GM19099 (cell line): ENCODE data around the gene POLN.

Source experiments
- POLR2A ChIP-seq: IDR thresholded peaks from 3 replicates; pipeline ENCODE4 v1.6.1; 2011; ENCODE audit warnings: low read depth; ENCODE audit not compliant: insufficient read length; ENCODE audit errors: extremely low read depth

POLN gene

GRCh38 chr4:2281575-2282343, 39.8 kb upstream of the POLN start:
- TF ChIP-seq POLR2A, result no peak

GRCh38 chr4:2280531-2281300, 38.8 kb upstream of the POLN start:
- no peak for TF ChIP-seq POLR2A

DNA sequence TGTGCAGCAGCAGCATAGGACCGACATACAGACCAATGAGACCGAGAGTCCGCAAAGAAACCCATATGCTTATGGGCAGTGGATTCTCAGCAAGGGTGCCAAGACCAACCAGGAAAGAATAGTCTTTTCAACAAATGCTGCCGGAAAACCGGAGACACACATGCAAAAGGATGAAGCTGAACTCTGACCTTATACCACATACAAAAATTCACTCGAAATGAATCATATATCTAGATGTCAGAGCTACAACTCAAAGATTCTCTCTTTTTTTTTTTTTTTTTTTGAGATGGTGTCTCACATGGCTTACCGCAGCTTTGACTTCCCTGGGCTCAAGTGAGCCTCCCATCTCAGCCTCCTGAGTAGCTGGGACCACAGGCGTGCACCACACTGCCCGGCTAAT, 36.0 kb upstream of the POLN start:
- TF ChIP-seq POLR2A, result no peak

DNA sequence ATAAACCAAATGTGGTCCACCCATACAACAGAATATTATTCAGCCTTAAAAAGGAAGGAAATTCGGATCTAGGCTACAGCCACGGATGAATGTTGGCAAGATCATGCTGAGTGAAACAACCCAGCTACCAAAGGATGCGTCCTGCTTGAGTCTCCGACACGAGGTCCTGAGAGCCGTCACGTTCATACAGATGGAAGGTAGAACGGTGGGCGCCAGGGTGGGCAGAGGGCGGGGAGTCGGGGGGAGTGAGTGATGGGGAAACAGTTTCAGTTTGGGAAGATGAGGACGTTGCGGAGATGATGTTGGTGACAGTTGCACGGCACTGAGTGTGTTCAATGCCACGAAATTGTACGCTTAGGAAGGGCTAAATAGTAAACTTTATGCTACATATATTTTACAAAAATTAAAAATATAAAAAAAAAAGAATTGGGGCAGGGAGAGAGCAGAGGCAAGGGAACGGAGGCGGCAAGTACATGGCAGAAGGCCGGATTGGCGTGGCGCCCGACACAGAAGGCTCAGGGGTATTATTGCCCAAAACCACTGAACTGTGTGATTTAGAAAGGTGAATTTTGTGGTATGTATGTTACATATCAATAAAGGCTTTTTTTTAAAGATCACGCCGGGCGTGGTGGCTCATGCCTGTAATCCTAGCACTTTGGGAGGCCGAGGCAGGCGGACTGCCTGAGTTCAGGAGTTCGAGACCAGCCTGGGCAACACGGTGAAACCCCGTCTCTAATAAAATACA, 34.8 kb upstream of the POLN start:
- no peak for TF ChIP-seq POLR2A

DNA sequence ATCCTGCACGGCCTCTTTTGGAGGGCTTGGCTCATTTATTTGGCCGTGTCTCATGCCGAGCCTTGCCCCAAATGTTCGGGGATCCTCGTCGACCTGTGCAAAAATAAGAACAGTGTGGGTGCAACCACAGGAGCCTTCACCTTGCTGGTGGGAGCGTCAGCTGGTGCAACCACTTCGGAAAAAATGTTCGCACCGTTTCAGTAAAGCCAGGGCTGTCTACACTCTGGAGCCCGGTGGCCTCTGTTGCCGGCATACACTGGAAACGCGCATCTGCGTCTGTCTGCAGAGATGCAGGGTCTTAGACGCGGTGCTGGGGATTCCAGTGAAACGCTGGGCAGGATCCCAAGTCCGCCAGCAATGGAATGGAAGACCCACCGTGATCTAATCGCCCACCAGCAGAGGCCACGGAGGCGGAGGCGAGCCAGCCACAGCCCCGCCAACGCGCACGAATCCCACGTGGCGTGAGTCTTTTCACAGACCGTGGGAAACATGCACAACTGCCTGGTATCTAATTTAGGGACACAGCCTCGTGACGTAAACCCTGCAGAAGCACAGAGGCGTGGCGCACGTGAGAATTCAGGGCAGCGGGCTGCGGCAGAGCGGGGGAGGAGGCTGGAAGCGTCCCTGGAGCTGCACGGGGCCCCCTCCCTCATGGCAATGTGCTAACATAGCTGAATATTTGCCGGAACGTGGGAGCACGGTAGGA, 33.8 kb upstream of the POLN start:
- no peak for TF ChIP-seq POLR2A

GRCh38 chr4:2274320-2275043, 32.6 kb upstream of the POLN start:
- TF ChIP-seq POLR2A, result no peak

GRCh38 chr4:2273657-2274319, 31.9 kb upstream of the POLN start:
- no peak for TF ChIP-seq POLR2A

- no peak for TF ChIP-seq POLR2A
Observed at GRCh38 chr4:2273221-2273620, 31.3 kb upstream of the POLN start.

DNA sequence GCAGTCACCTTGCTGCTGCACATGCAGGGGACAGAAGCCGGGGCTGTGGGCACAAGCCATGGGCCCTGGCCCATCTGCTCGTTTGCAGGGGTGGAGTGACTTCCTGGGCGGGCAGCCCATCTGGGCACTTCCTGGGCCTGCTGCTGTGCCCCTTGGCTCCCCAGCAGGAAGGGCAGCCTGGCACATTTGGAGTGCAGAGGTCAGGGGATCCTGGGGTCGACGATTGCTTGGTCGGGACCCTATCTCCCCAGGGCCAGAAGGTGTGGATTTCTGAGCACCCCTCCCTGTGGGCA, 30.9 kb upstream of the POLN start:
- no peak for TF ChIP-seq POLR2A

- TF ChIP-seq POLR2A, result no peak
Observed at GRCh38 chr4:2272026-2272827, 30.3 kb upstream of the POLN start.

DNA sequence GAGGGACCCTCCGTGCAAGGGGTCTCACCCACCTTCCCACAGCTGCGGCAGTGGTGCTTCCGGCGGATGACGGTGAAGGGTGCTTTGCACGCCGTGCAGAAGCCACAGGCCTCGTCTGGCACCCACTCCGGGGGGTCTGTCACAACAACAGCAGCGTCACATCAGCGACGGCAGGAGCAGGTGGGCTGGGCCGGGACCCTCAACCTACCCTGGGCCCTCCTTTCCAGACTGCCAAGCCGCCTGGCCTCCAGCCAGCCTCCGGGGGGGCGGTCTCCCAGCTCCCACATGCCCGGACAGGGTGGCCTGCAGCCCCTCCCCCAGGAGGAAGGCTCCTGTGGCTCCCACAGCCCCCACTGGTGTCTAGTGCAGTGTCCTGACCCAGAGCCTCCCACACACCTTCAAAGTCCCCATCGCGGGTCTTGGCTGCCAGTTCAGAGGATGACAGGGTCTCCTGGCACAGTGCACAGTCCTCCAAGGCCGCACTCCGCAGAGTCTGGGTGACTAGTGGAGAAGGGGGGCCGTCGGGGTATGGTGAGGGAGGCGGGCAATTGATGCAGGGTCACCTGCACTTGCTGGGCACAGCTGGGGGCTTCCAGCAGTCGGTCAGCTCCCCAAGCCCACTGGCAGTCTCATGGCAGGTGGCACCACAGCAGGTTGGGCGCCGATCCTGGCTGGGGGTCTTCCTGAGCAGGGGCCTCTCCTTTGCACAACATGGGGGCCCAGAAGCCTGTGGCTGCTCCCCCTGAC, 29.5 kb upstream of the POLN start:
- TF ChIP-seq POLR2A, result no peak

GRCh38 chr4:2270341-2271165, 28.6 kb upstream of the POLN start:
- TF ChIP-seq POLR2A, result no peak
